NCI-H748 (cell line): ENCODE measurements around the gene LATS2.
"Not testable (repeated sequence)": the region's sequence is repeated elsewhere in the genome, so short reads cannot be mapped to it uniquely, and the experiment has no call there.

ENCODE experiments used
- DNase-seq: peaks from one replicate; lab custom pipeline; 2025; ENCODE audit not compliant: unreplicated experiment; lab: John Stamatoyannopoulos, UW

LATS2 gene

DNA sequence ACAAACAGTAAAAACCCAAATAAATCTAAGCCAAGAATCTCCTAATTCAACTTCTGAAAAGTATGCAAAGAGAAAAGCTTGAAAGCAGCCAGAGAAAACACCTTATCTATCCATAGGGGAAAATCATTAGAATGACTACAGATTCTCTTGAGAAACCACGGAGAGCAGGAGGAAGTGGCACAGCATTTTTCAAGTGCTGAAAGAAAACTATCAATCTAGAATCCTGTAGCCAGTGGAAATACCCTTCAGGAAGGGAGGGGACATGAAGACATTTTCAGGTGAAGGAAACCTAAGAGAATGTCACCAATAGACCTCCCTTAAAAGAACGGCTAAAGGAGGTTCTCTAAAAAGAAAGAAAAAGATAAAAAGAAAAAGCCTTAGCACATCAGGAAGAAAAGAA, 92.6 kb downstream of the LATS2 start:
- DNase-seq, result no peak

DNA sequence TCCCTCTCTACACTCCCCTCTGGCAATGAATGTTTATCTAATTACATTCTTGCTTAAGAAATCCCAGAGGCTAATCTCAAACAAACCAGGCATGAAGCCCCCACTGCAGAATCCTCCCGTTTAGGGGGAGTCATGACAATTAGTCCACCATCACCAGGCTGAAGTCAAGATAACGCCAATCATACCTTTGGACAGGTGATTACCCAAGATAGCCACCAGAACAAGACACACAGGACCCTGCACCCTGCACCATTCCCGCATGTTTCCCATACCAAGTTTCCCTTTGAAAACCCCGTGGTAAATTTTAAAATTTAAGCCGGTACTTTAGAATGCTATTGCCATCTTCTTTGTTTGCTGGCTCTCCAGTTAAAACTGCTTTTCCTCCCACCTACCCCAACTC, 94.0 kb downstream of the LATS2 start:
- no peak for DNase-seq

DNA sequence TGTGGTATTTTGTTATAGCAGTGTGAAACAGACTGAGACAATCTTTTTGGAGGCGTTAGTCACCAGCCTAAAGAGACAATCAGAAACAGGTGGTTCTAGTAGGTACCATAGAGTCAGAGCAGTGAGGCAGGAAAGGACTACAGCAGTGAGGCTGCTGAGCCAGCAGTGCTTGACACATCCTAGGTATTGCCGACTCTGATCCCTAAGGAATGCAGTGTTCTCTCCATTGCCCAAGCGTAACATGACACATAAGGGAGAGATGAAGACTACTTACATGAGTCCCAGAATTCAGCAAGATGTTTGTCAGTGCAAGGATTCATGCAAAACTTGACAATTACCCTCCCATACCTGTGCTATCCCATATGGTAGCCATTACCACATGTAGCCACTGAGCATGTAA, 96.5 kb downstream of the LATS2 start:
- DNase-seq, result no peak

DNA sequence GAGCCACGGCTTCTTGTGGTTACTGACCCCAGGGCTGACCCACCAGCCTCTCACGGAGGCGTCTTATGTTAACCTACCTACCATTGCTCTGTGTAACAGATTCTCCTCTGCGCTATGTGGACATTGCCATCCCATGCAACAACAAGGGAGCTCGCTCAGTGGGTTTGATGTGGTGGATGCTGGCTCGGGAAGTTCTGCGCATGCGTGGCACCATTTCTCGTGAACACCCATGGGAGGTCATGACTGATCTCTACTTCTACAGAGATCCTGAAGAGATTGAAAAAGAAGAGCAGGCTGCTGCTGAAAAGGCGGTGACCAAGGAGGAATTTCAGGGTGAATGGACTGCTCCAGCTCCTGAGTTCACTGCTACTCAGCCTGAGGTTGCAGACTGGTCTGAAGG, 99.7 kb downstream of the LATS2 start:
- not testable (repeated sequence) for DNase-seq

DNA sequence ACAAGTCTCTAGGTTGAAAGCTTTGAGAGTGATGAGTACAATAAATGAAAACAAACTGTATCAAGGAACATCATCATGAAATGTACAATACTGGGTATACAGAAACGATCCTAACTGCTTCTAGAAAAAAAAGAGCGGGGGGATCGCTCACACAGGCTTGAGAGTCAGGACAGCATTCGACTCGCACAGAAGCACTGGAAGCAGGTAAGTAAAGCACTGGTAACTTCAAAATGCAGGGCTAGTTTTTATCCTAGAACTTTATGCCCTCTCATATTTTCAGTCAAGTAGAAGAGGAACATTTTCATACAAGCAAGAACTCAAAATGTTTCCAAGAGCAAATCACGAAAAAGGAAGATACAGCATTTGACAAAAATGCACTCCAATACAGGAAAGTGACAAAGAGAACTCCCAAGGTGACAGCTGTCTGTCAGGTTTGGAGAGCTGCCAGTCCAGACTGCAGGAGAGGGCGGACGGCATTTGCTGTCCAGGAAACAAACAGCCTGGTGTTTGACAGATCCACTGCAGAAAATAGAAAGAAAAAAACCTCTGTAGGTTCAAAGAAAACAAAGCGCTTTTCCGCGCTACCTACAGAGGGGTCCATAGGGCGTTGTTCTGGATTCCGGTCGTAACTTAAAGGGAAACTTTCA, 100.6 kb downstream of the LATS2 start:
- DNase-seq, result peak; percentile 74

- DNase-seq, result not testable (repeated sequence)
Observed at GRCh38 chr13:20957049-20957620, 104.3 kb downstream of the LATS2 start.

DNA sequence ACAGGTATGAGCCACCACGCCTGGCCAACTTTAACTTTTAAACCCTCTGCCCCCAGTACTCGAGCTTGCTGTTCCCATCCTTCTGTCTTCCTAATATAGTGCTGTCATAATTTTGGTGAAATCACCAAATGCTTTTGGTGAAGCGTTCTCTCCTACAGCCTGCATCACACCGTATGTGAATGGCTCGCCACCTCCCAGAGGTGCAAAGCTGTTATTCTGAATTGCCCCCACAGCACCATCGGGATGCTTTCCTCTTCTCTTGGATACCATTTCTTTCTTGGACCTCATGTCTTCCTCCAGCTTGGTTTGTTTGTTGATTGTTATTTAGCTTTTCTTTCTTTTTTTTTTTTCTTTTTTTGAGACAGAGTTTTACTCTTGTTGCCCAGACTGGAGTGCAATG, 105.9 kb downstream of the LATS2 start:
- DNase-seq, result no peak

GRCh38 chr13:20953245-20953931, 108.0 kb downstream of the LATS2 start:
- no peak for DNase-seq

- DNase-seq, result no peak
Observed at GRCh38 chr13:20952838-20953237, 108.5 kb downstream of the LATS2 start.

DNA sequence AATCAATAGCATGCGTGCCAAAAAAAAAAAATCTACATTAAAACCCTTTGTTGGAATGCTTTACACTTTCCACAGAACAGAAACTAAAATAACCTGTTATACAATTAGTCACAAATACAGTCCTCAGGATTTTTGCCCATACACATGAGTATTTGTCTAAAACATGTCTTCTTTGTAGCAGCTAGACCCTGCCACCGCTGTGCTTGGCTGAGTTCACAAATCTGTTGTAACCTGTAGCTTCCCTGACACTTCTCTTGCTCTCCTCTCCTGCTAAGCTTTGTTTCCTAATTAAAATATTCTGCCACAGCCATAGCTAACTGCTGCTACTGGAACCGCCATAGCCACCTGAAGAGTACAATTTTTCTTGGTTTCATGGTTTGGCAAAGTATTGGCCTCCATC, 113.4 kb downstream of the LATS2 start:
- not testable (repeated sequence) for DNase-seq

DNA sequence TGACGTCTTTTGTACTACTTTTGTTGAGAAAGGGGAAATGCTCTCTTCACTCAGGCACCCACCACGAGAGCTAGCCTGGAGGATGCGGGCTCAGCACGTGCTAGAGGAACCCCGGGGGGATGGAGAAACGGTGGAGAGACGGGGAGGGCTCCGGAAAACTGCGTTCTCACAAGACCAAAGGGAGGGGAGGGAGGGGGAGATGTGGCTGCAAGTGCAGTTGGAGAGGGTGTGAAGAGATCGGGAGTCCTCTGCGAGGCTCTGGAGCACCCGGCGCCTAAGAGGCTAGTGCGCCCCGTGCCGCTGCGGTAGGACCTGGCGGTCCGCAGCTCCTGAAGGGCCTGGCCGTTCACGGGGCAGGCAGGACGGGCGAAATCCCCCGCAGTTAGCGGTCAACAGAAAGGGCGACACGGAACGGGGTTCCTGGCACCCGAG, 115.4 kb downstream of the LATS2 start:
- DNase-seq, result no peak

DNA sequence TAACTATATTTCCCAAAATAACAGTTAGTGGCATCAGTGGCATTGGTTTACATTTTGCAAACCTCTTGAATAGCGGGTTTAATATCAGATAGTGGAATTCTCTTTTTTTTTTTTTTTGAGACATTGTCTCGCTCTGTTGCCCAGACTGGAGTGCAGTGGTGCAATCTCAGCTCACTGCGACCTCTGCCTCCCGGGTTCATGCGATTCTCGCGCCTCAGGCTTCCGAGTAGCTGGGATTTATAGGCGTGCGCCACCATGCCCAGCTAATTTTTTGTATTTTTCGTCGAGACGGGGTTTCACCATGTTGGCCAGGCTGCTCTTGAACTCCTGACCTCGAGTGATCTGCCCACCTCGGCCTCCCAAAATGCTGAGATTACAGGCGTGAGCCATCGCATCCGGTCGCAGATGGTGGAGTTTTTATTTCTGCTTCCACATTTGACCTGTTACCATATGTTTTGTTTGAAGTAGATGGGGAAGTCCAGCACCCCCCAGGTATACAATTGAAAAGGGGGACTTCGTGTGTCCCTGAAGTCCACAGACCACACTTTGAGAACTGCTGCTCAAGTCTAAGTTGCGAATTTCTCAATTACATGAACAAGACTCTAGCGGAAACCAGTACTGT, 118.3 kb downstream of the LATS2 start:
- DNase-seq, result no peak

- DNase-seq, result not testable (repeated sequence)
Observed at GRCh38 chr13:20940511-20940910, 120.9 kb downstream of the LATS2 start.

GRCh38 chr13:20940083-20940482, 121.3 kb downstream of the LATS2 start:
- DNase-seq, result no peak

- no peak for DNase-seq
Observed at GRCh38 chr13:20939662-20940061, 121.7 kb downstream of the LATS2 start.

- DNase-seq, result no peak
Observed at GRCh38 chr13:20938302-20938701, 123.1 kb downstream of the LATS2 start.

GRCh38 chr13:20927596-20928257, 133.7 kb downstream of the LATS2 start:
- DNase-seq, result no peak

DNA sequence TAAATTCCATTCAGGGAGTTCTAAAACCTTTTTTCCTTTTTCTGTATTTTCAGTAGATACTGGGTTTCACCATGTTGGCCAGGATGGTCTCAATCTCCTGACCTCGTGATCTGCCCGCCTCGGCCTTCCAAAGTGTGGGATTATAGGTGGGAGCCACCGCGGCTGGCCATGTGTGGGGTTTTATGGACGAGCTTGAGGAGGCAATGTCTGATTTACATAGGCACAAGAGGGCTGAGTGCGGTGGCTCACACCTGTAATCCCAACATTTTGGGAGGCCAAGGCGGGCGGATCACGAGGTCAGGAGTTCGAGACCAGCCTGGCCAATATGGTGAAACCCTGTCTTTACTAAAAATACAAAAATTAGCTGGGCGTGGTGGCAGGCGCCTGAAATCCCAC, 136.0 kb downstream of the LATS2 start:
- not testable (repeated sequence) for DNase-seq

DNA sequence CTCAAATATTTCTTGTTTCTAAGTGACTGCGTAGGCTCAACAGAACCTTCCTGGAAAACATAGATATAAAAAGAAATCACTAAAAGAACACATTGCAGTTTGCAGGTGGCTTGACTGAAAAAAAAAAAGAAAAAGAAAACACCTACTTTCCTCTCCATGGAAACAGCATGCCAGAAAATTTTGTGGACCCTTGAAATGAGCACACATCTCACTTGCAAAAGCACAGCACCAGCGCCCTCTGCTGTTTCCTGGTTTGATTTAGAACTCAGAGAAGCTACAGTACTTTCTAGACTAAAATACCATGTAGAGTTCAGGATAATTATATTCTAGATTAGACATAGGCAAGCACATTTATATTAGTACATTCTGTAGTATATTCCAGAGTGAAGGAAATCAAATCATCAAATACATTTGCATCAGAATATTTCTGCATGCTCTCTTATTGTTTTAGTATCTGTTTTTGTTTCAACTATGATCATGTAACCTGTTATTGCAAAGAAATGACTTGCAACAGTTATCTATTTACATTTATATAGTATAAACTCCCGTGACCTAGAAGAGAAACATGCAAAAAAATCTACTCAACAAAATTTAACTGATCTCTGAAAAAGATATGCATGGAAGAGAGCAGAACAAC, 136.5 kb downstream of the LATS2 start:
- DNase-seq, result peak; percentile 96

GRCh38 chr13:20923272-20923671, 138.1 kb downstream of the LATS2 start:
- DNase-seq, result no peak
